Kidney capillary endothelial cell (primary cell): ENCODE data around the gene USP17L12.
"Not testable (repeated sequence)": the region's sequence is repeated elsewhere in the genome, so short reads cannot be mapped to it uniquely, and the experiment has no call there.

Experiments
- DNase-seq: peaks from one replicate; pipeline ENCODE4 v3.0.0-alpha.2; 2018; ENCODE audit warnings: low spot score

Gene USP17L12, protein sequence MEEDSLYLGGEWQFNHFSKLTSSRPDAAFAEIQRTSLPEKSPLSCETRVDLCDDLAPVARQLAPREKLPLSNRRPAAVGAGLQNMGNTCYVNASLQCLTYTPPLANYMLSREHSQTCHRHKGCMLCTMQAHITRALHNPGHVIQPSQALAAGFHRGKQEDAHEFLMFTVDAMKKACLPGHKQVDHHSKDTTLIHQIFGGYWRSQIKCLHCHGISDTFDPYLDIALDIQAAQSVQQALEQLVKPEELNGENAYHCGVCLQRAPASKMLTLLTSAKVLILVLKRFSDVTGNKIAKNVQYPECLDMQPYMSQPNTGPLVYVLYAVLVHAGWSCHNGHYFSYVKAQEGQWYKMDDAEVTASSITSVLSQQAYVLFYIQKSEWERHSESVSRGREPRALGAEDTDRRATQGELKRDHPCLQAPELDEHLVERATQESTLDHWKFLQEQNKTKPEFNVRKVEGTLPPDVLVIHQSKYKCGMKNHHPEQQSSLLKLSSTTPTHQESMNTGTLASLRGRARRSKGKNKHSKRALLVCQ

DNA sequence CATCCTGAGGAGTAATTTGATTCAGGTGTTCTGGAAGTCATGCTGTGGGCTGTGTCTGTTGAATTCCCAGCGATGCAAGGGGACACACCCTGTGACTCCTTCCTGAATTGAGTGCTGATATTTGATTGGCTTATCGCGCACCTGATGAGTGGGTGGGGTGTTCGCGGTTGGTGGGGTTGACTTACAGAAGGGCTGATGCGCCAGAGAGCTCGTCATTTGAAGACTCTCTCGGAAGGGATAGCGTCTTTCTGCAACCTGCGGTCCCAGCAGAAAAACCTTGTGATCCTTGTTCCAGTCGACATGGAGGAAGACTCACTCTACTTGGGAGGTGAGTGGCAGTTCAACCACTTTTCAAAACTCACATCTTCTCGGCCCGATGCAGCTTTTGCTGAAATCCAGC, at the start of gene USP17L12:
Gene USP17L12, plus strand, starts transcription at position 301 of the 400 bp plus-strand sequence. Its CDS starts 0 bp downstream, at position 301.
- DNase-seq: not testable (repeated sequence)

DNA sequence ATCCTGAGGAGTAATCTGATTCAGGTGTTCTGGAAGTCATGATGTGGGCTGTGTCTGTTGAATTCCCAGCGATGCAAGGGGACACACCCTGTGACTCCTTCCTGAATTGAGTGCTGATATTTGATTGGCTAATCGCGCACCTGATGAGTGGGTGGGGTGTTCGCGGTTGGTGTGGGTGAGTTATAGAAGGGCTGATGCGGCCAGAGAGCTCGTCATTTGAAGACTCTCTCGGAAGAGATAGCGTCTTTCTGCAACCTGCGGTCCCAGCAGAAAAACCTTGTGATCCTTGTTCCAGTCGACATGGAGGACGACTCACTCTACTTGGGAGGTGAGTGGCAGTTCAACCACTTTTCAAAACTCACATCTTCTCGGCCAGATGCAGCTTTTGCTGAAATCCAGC, 9.6 kb upstream of the USP17L12 start, which contains the start of gene USP17L10:
Gene USP17L10, plus strand, starts transcription at position 301 of the 400 bp plus-strand sequence. Its CDS starts 0 bp downstream, at position 301.
- not testable (repeated sequence) for DNase-seq

DNA sequence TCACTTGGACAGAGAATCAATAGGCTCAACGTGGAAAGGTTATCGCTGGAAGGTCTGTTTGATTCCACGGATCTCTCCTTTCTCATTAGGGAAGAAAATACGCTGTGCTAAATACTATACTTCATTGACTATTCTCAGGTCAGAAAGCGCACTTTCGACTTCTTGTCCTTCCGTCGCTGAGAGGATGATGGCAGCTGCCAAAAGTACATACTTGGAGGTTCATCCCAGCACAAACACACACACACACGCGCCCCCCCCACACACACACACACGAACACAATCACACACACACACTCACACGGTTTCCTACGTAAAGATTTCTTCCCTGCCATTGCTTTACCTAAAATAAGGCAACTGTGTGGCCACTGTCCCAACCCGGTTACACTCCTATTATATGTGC, 5.3 kb upstream of the USP17L12 start:
- DNase-seq: not testable (repeated sequence)

DNA sequence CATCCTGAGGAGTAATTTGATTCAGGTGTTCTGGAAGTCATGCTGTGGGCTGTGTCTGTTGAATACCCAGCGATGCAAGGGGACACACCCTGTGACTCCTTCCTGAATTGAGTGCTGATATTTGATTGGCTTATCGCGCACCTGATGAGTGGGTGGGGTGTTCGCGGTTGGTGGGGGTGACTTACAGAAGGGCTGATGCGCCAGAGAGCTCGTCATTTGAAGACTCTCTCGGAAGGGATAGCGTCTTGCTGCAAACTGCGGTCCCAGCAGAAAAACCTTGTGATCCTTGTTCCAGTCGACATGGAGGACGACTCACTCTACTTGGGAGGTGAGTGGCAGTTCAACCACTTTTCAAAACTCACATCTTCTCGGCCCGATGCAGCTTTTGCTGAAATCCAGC, 4.8 kb upstream of the USP17L12 start, which contains the start of gene USP17L11:
Gene USP17L11, plus strand, starts transcription at position 301 of the 400 bp plus-strand sequence. Its CDS starts 0 bp downstream, at position 301.
- DNase-seq: not testable (repeated sequence)

GRCh38 chr4:9224596-9224995, 4.6 kb downstream of the USP17L12 start, which contains the start of gene USP17L13:
USP17L13 (plus strand) TSS chr4:9224896; CDS start chr4:9224896, 0 bp downstream.
- DNase-seq: not testable (repeated sequence)

- DNase-seq: not testable (repeated sequence)
Measured at GRCh38 chr4:9230249-9230648, 10.3 kb downstream of the USP17L12 start.

- not testable (repeated sequence) for DNase-seq
Measured at GRCh38 chr4:9234085-9234484, 14.1 kb downstream of the USP17L12 start, which contains the start of gene USP17L15. USP17L15 (plus strand) TSS chr4:9234385; CDS start chr4:9234385, 0 bp downstream.

- DNase-seq: not testable (repeated sequence)
Measured at GRCh38 chr4:9238461-9238860, 18.5 kb downstream of the USP17L12 start.

- not testable (repeated sequence) for DNase-seq
Measured at GRCh38 chr4:9243579-9243978, 23.6 kb downstream of the USP17L12 start, which contains the start of gene USP17L17. USP17L17 (plus strand) TSS chr4:9243879; CDS start chr4:9243879, 0 bp downstream.

GRCh38 chr4:9247953-9248680, 28.2 kb downstream of the USP17L12 start, which contains the start of gene USP17L18:
USP17L18 (plus strand) TSS chr4:9248630; CDS start chr4:9248630, 0 bp downstream.
- DNase-seq: not testable (repeated sequence)

DNA sequence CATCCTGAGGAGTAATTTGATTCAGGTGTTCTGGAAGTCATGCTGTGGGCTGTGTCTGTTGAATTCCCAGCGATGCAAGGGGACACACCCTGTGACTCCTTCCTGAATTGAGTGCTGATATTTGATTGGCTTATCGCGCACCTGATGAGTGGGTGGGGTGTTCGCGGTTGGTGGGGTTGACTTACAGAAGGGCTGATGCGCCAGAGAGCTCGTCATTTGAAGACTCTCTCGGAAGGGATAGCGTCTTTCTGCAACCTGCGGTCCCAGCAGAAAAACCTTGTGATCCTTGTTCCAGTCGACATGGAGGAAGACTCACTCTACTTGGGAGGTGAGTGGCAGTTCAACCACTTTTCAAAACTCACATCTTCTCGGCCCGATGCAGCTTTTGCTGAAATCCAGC, 33.1 kb downstream of the USP17L12 start, which contains the start of gene USP17L19:
Gene USP17L19, plus strand, starts transcription at position 301 of the 400 bp plus-strand sequence. Its CDS starts 0 bp downstream, at position 301.
- DNase-seq: not testable (repeated sequence)

DNA sequence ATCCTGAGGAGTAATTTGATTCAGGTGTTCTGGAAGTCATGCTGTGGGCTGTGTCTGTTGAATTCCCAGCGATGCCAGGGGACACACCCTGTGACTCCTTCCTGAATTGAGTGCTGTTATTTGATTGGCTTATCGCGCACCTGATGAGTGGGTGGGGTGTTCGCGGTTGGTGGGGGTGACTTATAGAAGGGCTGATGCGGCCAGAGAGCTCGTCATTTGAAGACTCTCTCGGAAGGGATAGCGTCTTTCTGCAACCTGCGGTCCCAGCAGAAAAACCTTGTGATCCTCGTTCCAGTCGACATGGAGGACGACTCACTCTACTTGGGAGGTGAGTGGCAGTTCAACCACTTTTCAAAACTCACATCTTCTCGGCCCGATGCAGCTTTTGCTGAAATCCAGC, 37.9 kb downstream of the USP17L12 start, which contains the start of gene USP17L20:
Gene USP17L20, plus strand, starts transcription at position 301 of the 400 bp plus-strand sequence. Its CDS starts 0 bp downstream, at position 301.
- DNase-seq: not testable (repeated sequence)

DNA sequence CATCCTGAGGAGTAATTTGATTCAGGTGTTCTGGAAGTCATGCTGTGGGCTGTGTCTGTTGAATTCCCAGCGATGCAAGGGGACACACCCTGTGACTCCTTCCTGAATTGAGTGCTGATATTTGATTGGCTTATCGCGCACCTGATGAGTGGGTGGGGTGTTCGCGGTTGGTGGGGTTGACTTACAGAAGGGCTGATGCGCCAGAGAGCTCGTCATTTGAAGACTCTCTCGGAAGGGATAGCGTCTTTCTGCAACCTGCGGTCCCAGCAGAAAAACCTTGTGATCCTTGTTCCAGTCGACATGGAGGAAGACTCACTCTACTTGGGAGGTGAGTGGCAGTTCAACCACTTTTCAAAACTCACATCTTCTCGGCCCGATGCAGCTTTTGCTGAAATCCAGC, 42.6 kb downstream of the USP17L12 start, which contains the start of gene USP17L21:
Gene USP17L21, plus strand, starts transcription at position 301 of the 400 bp plus-strand sequence. Its CDS starts 0 bp downstream, at position 301.
- not testable (repeated sequence) for DNase-seq

DNA sequence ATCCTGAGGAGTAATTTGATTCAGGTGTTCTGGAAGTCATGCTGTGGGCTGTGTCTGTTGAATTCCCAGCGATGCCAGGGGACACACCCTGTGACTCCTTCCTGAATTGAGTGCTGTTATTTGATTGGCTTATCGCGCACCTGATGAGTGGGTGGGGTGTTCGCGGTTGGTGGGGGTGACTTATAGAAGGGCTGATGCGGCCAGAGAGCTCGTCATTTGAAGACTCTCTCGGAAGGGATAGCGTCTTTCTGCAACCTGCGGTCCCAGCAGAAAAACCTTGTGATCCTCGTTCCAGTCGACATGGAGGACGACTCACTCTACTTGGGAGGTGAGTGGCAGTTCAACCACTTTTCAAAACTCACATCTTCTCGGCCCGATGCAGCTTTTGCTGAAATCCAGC, 47.4 kb downstream of the USP17L12 start, which contains the start of gene USP17L22:
Gene USP17L22, plus strand, starts transcription at position 301 of the 400 bp plus-strand sequence. Its CDS starts 0 bp downstream, at position 301.
- not testable (repeated sequence) for DNase-seq
